ENCODE results near the gene MARCHF9.

The MARCHF9 gene

DNA sequence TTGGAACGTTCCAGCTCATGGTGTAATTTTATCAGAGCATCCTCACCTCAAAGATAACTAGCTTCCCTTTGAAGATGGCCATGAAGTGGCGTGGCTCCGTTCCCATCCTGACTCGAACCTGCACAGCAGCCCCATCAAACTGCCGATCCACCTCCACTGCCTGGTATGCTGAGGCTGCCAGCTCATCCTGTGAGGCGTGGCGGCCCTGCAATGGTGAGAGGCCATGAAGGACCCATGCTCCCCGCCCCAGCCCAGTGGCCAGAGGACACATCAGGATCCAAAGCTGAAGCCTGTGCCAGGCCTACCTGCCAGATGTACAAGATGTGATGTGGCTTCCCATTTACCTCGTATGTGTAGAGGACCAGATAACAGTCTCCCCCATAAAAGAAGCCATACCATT lies 52.4 kb downstream of the MARCHF9 start:
- no peak for DNase-seq (ENCODE audit: low read depth)
- H3K4me3 ChIP-seq (ENCODE audit: low read depth, low read length) = no peak overlapping the region
- TF ChIP-seq, protein P1, sequence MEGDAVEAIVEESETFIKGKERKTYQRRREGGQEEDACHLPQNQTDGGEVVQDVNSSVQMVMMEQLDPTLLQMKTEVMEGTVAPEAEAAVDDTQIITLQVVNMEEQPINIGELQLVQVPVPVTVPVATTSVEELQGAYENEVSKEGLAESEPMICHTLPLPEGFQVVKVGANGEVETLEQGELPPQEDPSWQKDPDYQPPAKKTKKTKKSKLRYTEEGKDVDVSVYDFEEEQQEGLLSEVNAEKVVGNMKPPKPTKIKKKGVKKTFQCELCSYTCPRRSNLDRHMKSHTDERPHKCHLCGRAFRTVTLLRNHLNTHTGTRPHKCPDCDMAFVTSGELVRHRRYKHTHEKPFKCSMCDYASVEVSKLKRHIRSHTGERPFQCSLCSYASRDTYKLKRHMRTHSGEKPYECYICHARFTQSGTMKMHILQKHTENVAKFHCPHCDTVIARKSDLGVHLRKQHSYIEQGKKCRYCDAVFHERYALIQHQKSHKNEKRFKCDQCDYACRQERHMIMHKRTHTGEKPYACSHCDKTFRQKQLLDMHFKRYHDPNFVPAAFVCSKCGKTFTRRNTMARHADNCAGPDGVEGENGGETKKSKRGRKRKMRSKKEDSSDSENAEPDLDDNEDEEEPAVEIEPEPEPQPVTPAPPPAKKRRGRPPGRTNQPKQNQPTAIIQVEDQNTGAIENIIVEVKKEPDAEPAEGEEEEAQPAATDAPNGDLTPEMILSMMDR (IDR thresholded peaks at IDR 0.05; ENCODE audit: control insufficient read depth, extremely low read depth, insufficient read depth) = no peak

DNA sequence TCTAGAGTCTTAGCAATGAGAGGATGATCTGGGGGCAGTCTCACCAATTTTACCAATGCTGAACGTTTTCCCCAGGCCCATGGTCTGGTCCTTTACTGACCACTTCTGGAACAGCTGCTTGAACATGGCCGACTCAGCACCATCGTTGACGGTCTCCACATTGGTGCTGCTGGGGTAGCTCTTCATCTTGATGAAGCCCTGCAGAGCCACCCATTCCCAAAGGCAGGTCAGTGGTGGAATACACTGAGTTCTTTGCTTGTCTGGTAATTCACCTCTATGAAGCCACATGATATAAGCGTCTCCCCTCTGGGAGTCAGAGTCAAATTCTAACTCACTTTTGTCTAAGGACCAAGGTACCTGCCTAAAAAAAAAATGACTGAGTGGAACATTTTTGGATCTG lies 53.4 kb downstream of the MARCHF9 start:
- no peak overlapping the region for H3K4me3 ChIP-seq (ENCODE audit: low read depth, low read length)
- TF ChIP-seq, protein P1 (IDR thresholded peaks at IDR 0.05; ENCODE audit: control insufficient read depth, extremely low read depth, insufficient read depth) = no peak
- DNase-seq (ENCODE audit: low read depth) = no peak

DNA sequence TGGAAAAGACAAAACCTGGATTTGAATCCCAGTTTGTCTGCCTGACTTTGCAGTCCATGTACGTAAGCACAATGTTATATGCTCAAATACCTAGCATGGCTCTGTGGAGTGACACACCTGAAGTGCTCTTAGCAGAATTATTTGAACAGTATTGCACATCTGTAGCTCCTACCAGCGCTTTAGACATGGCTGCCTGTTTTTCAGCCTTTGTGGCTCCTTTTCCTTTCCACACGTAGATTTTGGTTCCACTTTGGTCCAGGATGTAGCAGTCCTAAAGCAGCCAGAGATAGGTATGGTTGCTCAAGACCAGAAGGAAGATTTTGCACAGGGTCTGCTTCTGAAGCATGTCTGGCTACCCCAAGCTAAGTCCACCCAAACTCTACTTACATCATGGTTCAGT lies 54.5 kb downstream of the MARCHF9 start:
- TF ChIP-seq, protein P1 (IDR thresholded peaks at IDR 0.05; ENCODE audit: control insufficient read depth, extremely low read depth, insufficient read depth) = no peak
- no peak for DNase-seq (ENCODE audit: low read depth)
- no peak overlapping the region for H3K4me3 ChIP-seq (ENCODE audit: low read depth, low read length)

Measured in LNCaP clone FGC (cell line).